NCI-H2107 treated with DMSO at 0.1 percent for 48 hours (cell line): ENCODE results near the gene CITED1.
"Not testable (repeated sequence)": the region's sequence is repeated elsewhere in the genome, so short reads cannot be mapped to it uniquely, and the experiment has no call there.

Source experiments
- DNase-seq: peaks from one replicate; lab custom pipeline; 2025; ENCODE audit not compliant: unreplicated experiment; lab: John Stamatoyannopoulos, UW

CITED1 gene

GRCh38 chrX:72305286-72306084 is at the start of gene CITED1:
Gene CITED1, minus strand, starts transcription at chrX:72305914. Its CDS starts 3,045 bp downstream, at chrX:72302869.
- DNase-seq = no peak

- no peak for DNase-seq
Observed at GRCh38 chrX:72352786-72353185, 47.1 kb upstream of the CITED1 start.

- no peak for DNase-seq
Observed at GRCh38 chrX:72351606-72352334, 46.1 kb upstream of the CITED1 start.

GRCh38 chrX:72349190-72349589 is 43.5 kb upstream of the CITED1 start:
- DNase-seq = no peak

GRCh38 chrX:72348247-72348979 is 42.7 kb upstream of the CITED1 start:
- no peak for DNase-seq

- DNase-seq = no peak
Observed at GRCh38 chrX:72347366-72347765, 41.7 kb upstream of the CITED1 start.

GRCh38 chrX:72346302-72346949 is 40.7 kb upstream of the CITED1 start:
- no peak for DNase-seq

- DNase-seq = no peak
Observed at GRCh38 chrX:72340626-72341025, 34.9 kb upstream of the CITED1 start.

GRCh38 chrX:72340041-72340440 is 34.3 kb upstream of the CITED1 start:
- no peak for DNase-seq

GRCh38 chrX:72330131-72330530 is 24.4 kb upstream of the CITED1 start:
- no peak for DNase-seq

- DNase-seq = no peak
Observed at GRCh38 chrX:72326605-72327300, 21.0 kb upstream of the CITED1 start.

GRCh38 chrX:72319651-72320050 is 13.9 kb upstream of the CITED1 start:
- DNase-seq = not testable (repeated sequence)

GRCh38 chrX:72317139-72317538 is 11.4 kb upstream of the CITED1 start:
- DNase-seq = no peak

GRCh38 chrX:72316408-72317110 is 10.8 kb upstream of the CITED1 start:
- peak; percentile 32 for DNase-seq

- DNase-seq = peak; percentile 23
Observed at GRCh38 chrX:72314881-72315280, 9.2 kb upstream of the CITED1 start.

GRCh38 chrX:72313707-72314641 is 8.3 kb upstream of the CITED1 start:
- DNase-seq = no peak

GRCh38 chrX:72312311-72312940 is 6.7 kb upstream of the CITED1 start:
- DNase-seq = no peak

- no peak for DNase-seq
Observed at GRCh38 chrX:72309297-72310071, 3.8 kb upstream of the CITED1 start.
